Osteoblast (primary cell): ENCODE data around the gene TARS2. TPM values are rescaled to one million over a fixed set of nuclear protein-coding genes. Genes with fewer than 3 reads are reported as not detected.

ENCODE experiments used
- DNase-seq: peaks from one replicate; pipeline ENCODE4 v3.0.0; 2011; ENCODE audit warnings: low spot score, mixed read lengths; ENCODE audit not compliant: insufficient read length; ENCODE audit errors: missing footprints
- H2AFZ ChIP-seq: 2 replicates; pipeline ENCODE4 v1.6.0; 2011; ENCODE audit warnings: mild to moderate bottlenecking, low read length
- H3K27ac ChIP-seq: 2 replicates; pipeline ENCODE4 v1.5.1; 2011; ENCODE audit warnings: mild to moderate bottlenecking, low read depth, low read length, moderate library complexity
- H3K27me3 ChIP-seq: 2 replicates; pipeline ENCODE4 v1.6.0; 2012; ENCODE audit warnings: mild to moderate bottlenecking, control low read depth, inconsistent platforms, low read length, moderate library complexity; ENCODE audit not compliant: insufficient read depth
- H3K36me3 ChIP-seq: 2 replicates; pipeline ENCODE4 v1.5.1; 2011; ENCODE audit warnings: mild to moderate bottlenecking, low read length, control low read depth, moderate library complexity; ENCODE audit not compliant: insufficient read depth
- H3K4me1 ChIP-seq: 2 replicates; pipeline ENCODE4 v1.5.1; 2011; ENCODE audit warnings: mild to moderate bottlenecking, low read length, control low read depth, moderate library complexity; ENCODE audit not compliant: insufficient read depth
- H3K4me2 ChIP-seq: 2 replicates; pipeline ENCODE4 v1.6.0; 2011; ENCODE audit warnings: mild to moderate bottlenecking, low read length; ENCODE audit not compliant: insufficient read depth
- H3K4me3 ChIP-seq: fragments of 200-600 bp; sonication (generic); 3 replicates; pipeline ENCODE4 v1.5.1; 2012; ENCODE audit warnings: mild to moderate bottlenecking, low read length, inconsistent platforms; ENCODE audit not compliant: insufficient read depth
- H3K79me2 ChIP-seq: 2 replicates; pipeline ENCODE4 v1.6.0; 2012; ENCODE audit warnings: mild to moderate bottlenecking, low read length, control low read depth, inconsistent platforms; ENCODE audit not compliant: insufficient read depth
- H3K9me3 ChIP-seq: 2 replicates; pipeline ENCODE4 v1.5.1; 2011; ENCODE audit warnings: low read depth, low read length, control low read depth
- H4K20me1 ChIP-seq: 2 replicates; pipeline ENCODE4 v1.6.0; 2012; ENCODE audit warnings: mild to moderate bottlenecking, low read length, control low read depth; ENCODE audit not compliant: insufficient read depth
- CTCF ChIP-seq: IDR thresholded peaks from 2 replicates; pipeline ENCODE4 v1.5.1; 2011; ENCODE audit warnings: mild to moderate bottlenecking, low read depth, low read length, moderate library complexity; ENCODE audit errors: extremely low read depth
- total RNA-seq: library from RNA; depleted of rRNA; stranded (reverse); fragments of >200 nt; gene quantifications from 2 replicates; pipeline ENCODE4 v1.2.3, GENCODE V29; 2012

The TARS2 gene
- total RNA-seq, 1 donor = 10.1 TPM

- TF ChIP-seq CTCF = no peak
- peaks cover 9% of the 10 kb centered on the region for H3K36me3 ChIP-seq
- H3K27me3 ChIP-seq = no peaks in the 10 kb centered on the region
- H3K4me3 ChIP-seq = no peak overlapping the region
- H2AFZ ChIP-seq = no peak overlapping the region
- H3K4me1 ChIP-seq = peaks cover 26% of the 10 kb centered on the region
- peak; percentile 60 for DNase-seq
- no peak overlapping the region for H3K4me2 ChIP-seq
- no peaks in the 10 kb centered on the region for H4K20me1 ChIP-seq
- H3K79me2 ChIP-seq = no peaks in the 10 kb centered on the region
- H3K9me3 ChIP-seq = no peaks in the 10 kb centered on the region
- no peak overlapping the region for H3K27ac ChIP-seq
Observed at GRCh38 chr1:150553392-150554085, 66.3 kb downstream of the TARS2 start.

DNA sequence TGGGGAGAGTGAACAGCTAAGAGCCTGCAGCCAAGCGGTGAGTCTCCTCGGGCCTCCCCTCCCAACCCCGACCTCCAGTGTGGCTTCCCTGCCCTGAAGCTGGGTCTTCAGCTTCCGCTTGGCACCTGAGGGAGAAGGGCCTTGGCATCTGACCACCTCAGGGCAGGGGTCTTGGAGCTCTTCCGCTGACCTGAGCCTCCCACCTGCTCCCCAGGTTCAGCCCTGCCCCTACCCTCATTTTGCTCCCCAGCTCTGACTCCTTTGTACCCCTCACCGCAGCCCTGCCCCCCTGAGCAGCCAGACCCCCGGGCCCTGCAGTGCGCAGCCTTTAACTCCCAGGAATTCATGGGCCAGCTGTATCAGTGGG is 66.8 kb downstream of the TARS2 start:
- Histone ChIP-seq H4K20me1 (no peaks in the 10 kb centered on the region), H3K36me3 (peaks cover 9% of the 10 kb centered on the region), H3K79me2 (peaks cover under 1% of the 10 kb centered on the region), H3K4me3 (no peak overlapping the region), H3K27me3 (no peaks in the 10 kb centered on the region), H3K4me1 (peaks cover 24% of the 10 kb centered on the region), H3K4me2 (no peak overlapping the region), H2AFZ (no peak overlapping the region), H3K9me3 (no peaks in the 10 kb centered on the region), H3K27ac (no peak overlapping the region)
- TF ChIP-seq CTCF = no peak
- peak; percentile 70 for DNase-seq

DNA sequence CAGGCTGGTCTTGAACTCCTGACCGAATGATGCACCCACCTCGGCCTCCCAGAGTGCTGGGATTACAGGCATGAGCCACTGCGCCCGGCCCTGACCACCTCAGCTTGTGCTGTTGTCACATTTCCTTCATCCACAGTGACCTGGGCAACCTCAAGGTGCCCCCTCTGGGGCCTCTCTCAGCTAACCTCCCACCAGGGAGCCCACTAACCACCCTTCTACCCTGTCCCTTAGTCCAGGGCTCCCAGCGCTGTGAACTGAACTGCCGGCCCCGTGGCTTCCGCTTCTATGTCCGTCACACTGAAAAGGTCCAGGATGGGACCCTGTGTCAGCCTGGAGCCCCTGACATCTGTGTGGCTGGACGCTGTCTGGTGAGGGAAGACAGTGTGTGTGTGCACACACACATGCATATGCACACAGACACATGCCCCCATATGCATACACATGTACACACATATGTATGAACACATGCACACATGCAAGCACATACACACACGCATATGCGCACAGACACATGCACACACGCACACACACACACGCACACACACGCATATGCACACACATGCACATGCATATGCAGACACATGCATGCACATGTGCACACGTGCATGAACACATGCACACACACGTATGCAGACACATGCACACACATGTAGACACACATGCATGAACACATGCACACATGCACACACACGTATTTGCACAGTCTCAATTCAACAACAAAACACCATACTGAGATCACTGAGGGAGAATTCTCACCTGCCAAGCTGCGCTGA is 68.2 kb downstream of the TARS2 start:
- H3K79me2 ChIP-seq = peaks cover 14% of the 10 kb centered on the region
- H3K4me1 ChIP-seq = peaks cover 24% of the 10 kb centered on the region
- peaks cover 6% of the 10 kb centered on the region for H4K20me1 ChIP-seq
- no peak for TF ChIP-seq CTCF
- H3K36me3 ChIP-seq = peaks cover 9% of the 10 kb centered on the region
- peak; percentile 44 for DNase-seq
- no peak overlapping the region for H2AFZ ChIP-seq
- H3K27me3 ChIP-seq = no peaks in the 10 kb centered on the region
- H3K27ac ChIP-seq = no peak overlapping the region
- no peak overlapping the region for H3K4me3 ChIP-seq
- H3K9me3 ChIP-seq = no peaks in the 10 kb centered on the region
- no peak overlapping the region for H3K4me2 ChIP-seq
